ENCODE data around the gene EPB41L3.

Gene EPB41L3

DNA sequence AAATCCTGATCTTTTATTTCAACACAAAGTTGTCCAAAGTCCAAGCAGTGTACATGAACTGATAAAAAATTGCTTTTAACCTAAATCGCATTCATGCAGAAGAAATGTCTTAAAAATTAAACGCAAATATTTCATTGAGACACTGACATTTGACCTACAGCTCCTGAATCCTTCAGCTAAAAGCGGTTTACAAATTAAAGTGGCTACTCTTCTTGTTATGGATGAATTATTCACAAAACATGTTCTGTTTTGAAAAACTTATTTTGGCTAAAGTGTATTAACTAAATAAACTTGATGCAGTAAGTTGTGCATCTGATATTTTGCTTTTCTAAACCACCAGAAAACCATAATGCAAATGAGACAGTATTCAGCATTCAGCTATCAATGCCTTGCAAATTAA lies 2.2 kb downstream of the EPB41L3 start:
- no peak overlapping the region for H3K23ac ChIP-seq (ENCODE audit: low read depth, low read length, poor library complexity)
- H3K4ac ChIP-seq (ENCODE audit: low read length): no peak overlapping the region
- H3K9me3 ChIP-seq (replicated peaks in 1 of 2; ENCODE audit: control insufficient read depth in 2 of 2, insufficient read depth in 1 of 2, low read depth in 1 of 2, low read length in 2 of 2): no peaks in the 10 kb centered on the region
- no peaks in the 10 kb centered on the region for H3K36me3 ChIP-seq (replicated peaks in 1 of 2; ENCODE audit: control insufficient read depth in 2 of 2, insufficient read depth in 2 of 2, low read length in 2 of 2)
- H2AK5ac ChIP-seq (ENCODE audit: low read depth, low read length): no peak overlapping the region
- peaks cover 0 to 2% of the 10 kb centered on the region in 2 donors for H3K4me1 ChIP-seq (ENCODE audit: control insufficient read depth in 2 of 2, insufficient read depth in 1 of 2, low read depth in 1 of 2, low read length in 2 of 2)
- H3K18ac ChIP-seq (ENCODE audit: low read length): no peak overlapping the region
- H3K4me3 ChIP-seq (ENCODE audit: low read length in 2 of 2): no peak overlapping the region
- peaks cover 5 to 52% (median 32%) of the 10 kb centered on the region in 3 experiments for H3K27me3 ChIP-seq (ENCODE audit: control insufficient read depth in 3 of 3, insufficient read depth in 3 of 3, low read depth in 1 of 3, low read length in 3 of 3)
- no peak overlapping the region for H3K14ac ChIP-seq (ENCODE audit: low read length)
- no peak for DNase-seq (ENCODE audit: low spot score)
- H2BK15ac ChIP-seq (ENCODE audit: low read length): no peak overlapping the region
- H4K8ac ChIP-seq (ENCODE audit: low read depth, low read length): no peak overlapping the region
- H3K4me2 ChIP-seq (ENCODE audit: insufficient read depth, low read length, poor library complexity, severe bottlenecking): no peak overlapping the region
- H3K79me1 ChIP-seq (ENCODE audit: low read depth, low read length): no peaks in the 10 kb centered on the region
- H2BK12ac ChIP-seq (ENCODE audit: low read length): no peak overlapping the region
- H2BK5ac ChIP-seq (ENCODE audit: low read length): no peak overlapping the region
- H4K91ac ChIP-seq (ENCODE audit: low read depth, low read length, poor library complexity): no peak overlapping the region
- WGBS, 2 donors (ENCODE audit: extremely low coverage in 2 of 2, insufficient read length in 2 of 2, insufficient replicate concordance in 1 of 2): no CpG with 5 or more reads among the region's 3 CpGs
- H2BK120ac ChIP-seq (ENCODE audit: low read depth, low read length): no peak overlapping the region
- H2AFZ ChIP-seq (ENCODE audit: low read length): no peak overlapping the region
- no peak overlapping the region for H3K27ac ChIP-seq (replicated peaks; ENCODE audit: low read length)
- H3K9ac ChIP-seq (ENCODE audit: low read depth, low read length, poor library complexity): no peak overlapping the region

DNA sequence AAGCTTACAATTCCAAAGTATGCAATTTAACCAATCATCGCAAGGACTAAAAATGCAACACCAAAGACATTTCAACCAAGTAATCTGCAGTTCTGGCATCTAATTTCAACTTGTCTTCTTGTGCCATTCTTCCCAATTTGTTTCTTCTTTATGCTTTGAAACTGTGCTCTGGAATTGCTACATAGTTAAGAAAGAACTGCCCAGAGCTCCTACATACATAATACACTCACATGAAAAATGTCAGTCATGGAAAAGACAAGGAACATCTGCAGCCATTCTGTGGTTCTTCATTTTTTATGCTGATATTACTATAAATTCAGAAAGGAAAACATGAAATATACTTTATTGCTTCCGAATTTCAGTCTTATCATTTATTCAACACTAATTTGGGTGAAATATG lies 4.4 kb downstream of the EPB41L3 start:
- Histone ChIP-seq H3K4ac (ENCODE audit: low read length) (no peak overlapping the region), H3K14ac (ENCODE audit: low read length) (no peak overlapping the region), H2BK12ac (ENCODE audit: low read length) (no peak overlapping the region), H3K23ac (ENCODE audit: low read depth, low read length, poor library complexity) (no peak overlapping the region), H2BK5ac (ENCODE audit: low read length) (no peak overlapping the region), H3K9ac (ENCODE audit: low read depth, low read length, poor library complexity) (no peak overlapping the region), H2BK120ac (ENCODE audit: low read depth, low read length) (no peak overlapping the region), H3K4me1 (ENCODE audit: control insufficient read depth in 2 of 2, insufficient read depth in 1 of 2, low read depth in 1 of 2, low read length in 2 of 2) (peaks cover 0 to 2% of the 10 kb centered on the region in 2 donors), H3K4me2 (ENCODE audit: insufficient read depth, low read length, poor library complexity, severe bottlenecking) (no peak overlapping the region), H3K4me3 (ENCODE audit: low read length in 2 of 2) (no peak overlapping the region), H2BK15ac (ENCODE audit: low read length) (no peak overlapping the region), H4K8ac (ENCODE audit: low read depth, low read length) (no peak overlapping the region), H2AFZ (ENCODE audit: low read length) (no peak overlapping the region), H3K27me3 (ENCODE audit: control insufficient read depth in 3 of 3, insufficient read depth in 3 of 3, low read depth in 1 of 3, low read length in 3 of 3) (peaks cover 5 to 40% (median 25%) of the 10 kb centered on the region in 3 experiments), H4K91ac (ENCODE audit: low read depth, low read length, poor library complexity) (no peak overlapping the region), H3K36me3 (replicated peaks in 1 of 2; ENCODE audit: control insufficient read depth in 2 of 2, insufficient read depth in 2 of 2, low read length in 2 of 2) (no peaks in the 10 kb centered on the region), H2AK5ac (ENCODE audit: low read depth, low read length) (no peak overlapping the region), H3K18ac (ENCODE audit: low read length) (no peak overlapping the region), H3K9me3 (replicated peaks in 1 of 2; ENCODE audit: control insufficient read depth in 2 of 2, insufficient read depth in 1 of 2, low read depth in 1 of 2, low read length in 2 of 2) (no peaks in the 10 kb centered on the region), H3K27ac (replicated peaks; ENCODE audit: low read length) (no peak overlapping the region), H3K79me1 (ENCODE audit: low read depth, low read length) (no peaks in the 10 kb centered on the region)
- WGBS, 2 donors (ENCODE audit: extremely low coverage in 2 of 2, insufficient read length in 2 of 2, insufficient replicate concordance in 1 of 2): no CpG with 5 or more reads among the region's 2 CpGs
- DNase-seq (ENCODE audit: low spot score): no peak

DNA sequence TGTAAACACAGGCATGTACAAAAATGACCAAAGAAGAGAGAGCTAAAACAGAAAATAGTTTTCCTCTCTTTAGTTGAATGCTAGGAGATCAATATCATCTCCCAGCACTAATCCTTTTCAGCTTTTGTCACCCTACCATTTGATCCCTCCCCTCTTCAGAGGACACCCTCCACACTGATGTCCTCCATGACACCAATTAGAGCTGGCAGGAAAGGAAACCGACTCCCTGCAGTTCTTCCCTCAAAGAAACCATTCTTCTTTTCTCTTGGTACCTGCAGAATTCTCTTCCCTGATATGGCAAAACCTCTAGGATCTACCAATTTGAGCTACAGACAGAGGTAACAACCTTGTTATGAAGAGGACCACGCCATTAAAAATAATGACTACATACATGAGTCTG lies 5.3 kb downstream of the EPB41L3 start:
- H3K27ac ChIP-seq (replicated peaks; ENCODE audit: low read length): no peak overlapping the region
- H2BK5ac ChIP-seq (ENCODE audit: low read length): no peak overlapping the region
- no peaks in the 10 kb centered on the region for H3K36me3 ChIP-seq (replicated peaks in 1 of 2; ENCODE audit: control insufficient read depth in 2 of 2, insufficient read depth in 2 of 2, low read length in 2 of 2)
- peaks cover 0 to 2% of the 10 kb centered on the region in 2 donors for H3K4me1 ChIP-seq (ENCODE audit: control insufficient read depth in 2 of 2, insufficient read depth in 1 of 2, low read depth in 1 of 2, low read length in 2 of 2)
- no peak overlapping the region for H3K14ac ChIP-seq (ENCODE audit: low read length)
- WGBS, 2 donors (ENCODE audit: extremely low coverage in 2 of 2, insufficient read length in 2 of 2, insufficient replicate concordance in 1 of 2): no CpG with 5 or more reads among the region's 2 CpGs
- H3K4ac ChIP-seq (ENCODE audit: low read length): no peak overlapping the region
- H3K23ac ChIP-seq (ENCODE audit: low read depth, low read length, poor library complexity): no peak overlapping the region
- no peak overlapping the region for H3K9ac ChIP-seq (ENCODE audit: low read depth, low read length, poor library complexity)
- H3K9me3 ChIP-seq (replicated peaks in 1 of 2; ENCODE audit: control insufficient read depth in 2 of 2, insufficient read depth in 1 of 2, low read depth in 1 of 2, low read length in 2 of 2): no peaks in the 10 kb centered on the region
- H3K18ac ChIP-seq (ENCODE audit: low read length): no peak overlapping the region
- H2AFZ ChIP-seq (ENCODE audit: low read length): no peak overlapping the region
- no peak overlapping the region for H2BK120ac ChIP-seq (ENCODE audit: low read depth, low read length)
- no peaks in the 10 kb centered on the region for H3K79me1 ChIP-seq (ENCODE audit: low read depth, low read length)
- no peak overlapping the region for H4K8ac ChIP-seq (ENCODE audit: low read depth, low read length)
- no peak overlapping the region for H3K4me3 ChIP-seq (ENCODE audit: low read length in 2 of 2)
- DNase-seq (ENCODE audit: low spot score): peak; percentile 27
- H2AK5ac ChIP-seq (ENCODE audit: low read depth, low read length): no peak overlapping the region
- no peak overlapping the region for H2BK15ac ChIP-seq (ENCODE audit: low read length)
- no peak overlapping the region for H4K91ac ChIP-seq (ENCODE audit: low read depth, low read length, poor library complexity)
- H2BK12ac ChIP-seq (ENCODE audit: low read length): no peak overlapping the region
- no peak overlapping the region for H3K4me2 ChIP-seq (ENCODE audit: insufficient read depth, low read length, poor library complexity, severe bottlenecking)
- H3K27me3 ChIP-seq (ENCODE audit: control insufficient read depth in 3 of 3, insufficient read depth in 3 of 3, low read depth in 1 of 3, low read length in 3 of 3): peaks cover under 1 to 31% (median 17%) of the 10 kb centered on the region in 3 experiments

DNA sequence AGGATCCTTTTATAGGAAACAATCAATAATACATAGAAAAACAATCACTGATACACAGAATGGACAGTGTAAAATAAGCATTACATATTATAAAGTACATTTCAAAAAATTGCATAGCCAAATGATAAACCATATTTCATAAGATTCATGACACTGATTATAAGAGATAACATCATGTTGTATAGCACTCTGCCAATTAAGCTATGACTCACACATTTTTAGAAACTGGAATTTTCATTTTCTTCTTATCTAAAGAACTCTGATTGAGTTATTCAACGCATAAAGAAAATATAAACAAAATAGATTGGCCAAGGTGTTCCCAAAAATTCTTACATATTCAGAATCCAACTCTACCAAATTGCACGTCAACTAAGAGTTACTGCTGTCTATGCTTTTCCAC lies 5.9 kb downstream of the EPB41L3 start:
- no peak overlapping the region for H3K4me2 ChIP-seq (ENCODE audit: insufficient read depth, low read length, poor library complexity, severe bottlenecking)
- no CpG with 5 or more reads among the region's 2 CpGs for WGBS, 2 donors (ENCODE audit: extremely low coverage in 2 of 2, insufficient read length in 2 of 2, insufficient replicate concordance in 1 of 2)
- no peaks in the 10 kb centered on the region for H3K36me3 ChIP-seq (replicated peaks in 1 of 2; ENCODE audit: control insufficient read depth in 2 of 2, insufficient read depth in 2 of 2, low read length in 2 of 2)
- no peak overlapping the region for H2AK5ac ChIP-seq (ENCODE audit: low read depth, low read length)
- H3K4ac ChIP-seq (ENCODE audit: low read length): no peak overlapping the region
- no peak overlapping the region for H4K91ac ChIP-seq (ENCODE audit: low read depth, low read length, poor library complexity)
- DNase-seq (ENCODE audit: low spot score): no peak
- H2AFZ ChIP-seq (ENCODE audit: low read length): no peak overlapping the region
- H3K18ac ChIP-seq (ENCODE audit: low read length): no peak overlapping the region
- H3K14ac ChIP-seq (ENCODE audit: low read length): no peak overlapping the region
- no peak overlapping the region for H3K23ac ChIP-seq (ENCODE audit: low read depth, low read length, poor library complexity)
- H3K9me3 ChIP-seq (replicated peaks in 1 of 2; ENCODE audit: control insufficient read depth in 2 of 2, insufficient read depth in 1 of 2, low read depth in 1 of 2, low read length in 2 of 2): no peaks in the 10 kb centered on the region
- H3K4me3 ChIP-seq (ENCODE audit: low read length in 2 of 2): no peak overlapping the region
- H3K27me3 ChIP-seq (ENCODE audit: control insufficient read depth in 3 of 3, insufficient read depth in 3 of 3, low read depth in 1 of 3, low read length in 3 of 3): peaks cover 0 to 30% (median 13%) of the 10 kb centered on the region in 3 experiments
- H2BK12ac ChIP-seq (ENCODE audit: low read length): no peak overlapping the region
- no peaks in the 10 kb centered on the region for H3K79me1 ChIP-seq (ENCODE audit: low read depth, low read length)
- no peak overlapping the region for H3K9ac ChIP-seq (ENCODE audit: low read depth, low read length, poor library complexity)
- peaks cover 0 to 2% of the 10 kb centered on the region in 2 donors for H3K4me1 ChIP-seq (ENCODE audit: control insufficient read depth in 2 of 2, insufficient read depth in 1 of 2, low read depth in 1 of 2, low read length in 2 of 2)
- no peak overlapping the region for H2BK120ac ChIP-seq (ENCODE audit: low read depth, low read length)
- H4K8ac ChIP-seq (ENCODE audit: low read depth, low read length): no peak overlapping the region
- H2BK5ac ChIP-seq (ENCODE audit: low read length): no peak overlapping the region
- H2BK15ac ChIP-seq (ENCODE audit: low read length): no peak overlapping the region
- no peak overlapping the region for H3K27ac ChIP-seq (replicated peaks; ENCODE audit: low read length)
